A549 (cell line): Measurements from ENCODE around the gene PRKX. TPM values are rescaled to one million over a fixed set of nuclear protein-coding genes. Genes with fewer than 3 reads are reported as not detected.

Experiments
- ATAC-seq, 2 experiments: fragments of 200-7000 bp in 1 of 2; fragments of >200 bp in 1 of 2; cut with Nextera tagmentation in 1 of 2; cut with Tn5 transposase in 1 of 2; 3 replicates each; pipeline versions ENCODE4 v1.8.0 to v1.9.1; 2018 to 2020; ENCODE audit warnings: mild to moderate bottlenecking in 1 of 2, moderate library complexity in 1 of 2
- CTCF ChIA-PET: fragments of 300-600 bp; sonication (Branson Sonifier 250); formaldehyde crosslinking; extraction: SDS; loops from one replicate; lab custom pipeline; 2021; ENCODE audit warnings: antibody characterized with exemption, inconsistent platforms; lab: Yijun Ruan, JAX
- POLR2A ChIA-PET: fragments of 350-600 bp; formaldehyde crosslinking; extraction: SDS; loops from one replicate; lab custom pipeline; 2021; ENCODE audit warnings: antibody characterized with exemption, inconsistent platforms; lab: Yijun Ruan, JAX
- DNase-seq, 2 experiments: peaks; one replicate each; pipeline versions ENCODE4 v3.0.0 to v3.0.0-alpha.2; 2011 to 2016; ENCODE audit warnings: low read depth in 1 of 2, low spot score in 1 of 2
- FAIRE-seq: peaks from 2 replicates; lab custom pipeline; 2011; peaks lifted over from hg19 to GRCh38; lab: Jason Lieb, UNC
- H3K27ac ChIP-seq, 2 experiments: fragments of >200 bp; sonication (Bioruptor Twin); formaldehyde crosslinking; 3 replicates each; pipeline ENCODE4 v1.5.1; 2016 to 2017
- H3K4me1 ChIP-seq: fragments of >200 bp; sonication (Bioruptor Twin); formaldehyde crosslinking; 3 replicates; pipeline ENCODE4 v1.6.1; 2016
- H3K4me2 ChIP-seq: fragments of >200 bp; sonication (Bioruptor Twin); formaldehyde crosslinking; 3 replicates; pipeline ENCODE4 v1.6.1; 2016
- H3K4me3 ChIP-seq: fragments of >200 bp; sonication (Bioruptor Twin); formaldehyde crosslinking; 3 replicates; pipeline ENCODE4 v1.5.1; 2016
- H3K9me3 ChIP-seq: fragments of >200 bp; sonication (Bioruptor Twin); formaldehyde crosslinking; 3 replicates; pipeline ENCODE4 v1.6.1; 2016
- ATOH8 ChIP-seq: fragments of 250-450 bp; sonication (Bioruptor Pico); IDR thresholded peaks from 2 replicates; pipeline ENCODE4 v1.5.0; 2020; ENCODE audit warnings: low read depth, mild to moderate bottlenecking, moderate library complexity
- CBX2 ChIP-seq: fragments of 200-600 bp; sonication (generic); IDR thresholded peaks from 2 replicates; pipeline ENCODE4 v1.6.1; 2016; ENCODE audit warnings: low read depth, mild to moderate bottlenecking, borderline replicate concordance
- CTCF ChIP-seq: fragments of >200 bp; sonication (Bioruptor Twin); formaldehyde crosslinking; IDR thresholded peaks from 3 replicates; pipeline ENCODE4 v1.5.1; 2016
- EHMT2 ChIP-seq: fragments of 200-600 bp; sonication (generic); IDR thresholded peaks from 2 replicates; pipeline ENCODE4 v1.6.1; 2016; ENCODE audit warnings: antibody characterized with exemption, low read depth, mild to moderate bottlenecking, moderate library complexity
- ELK1 ChIP-seq: fragments of 150-350 bp; IDR thresholded peaks from 2 replicates; pipeline ENCODE4 v1.6.1; 2014; ENCODE audit warnings: low read depth, mild to moderate bottlenecking, low read length
- FOSL2 ChIP-seq, 2 experiments: fragments of 450-650 bp in 1 of 2; fragments of >200 bp in 1 of 2; sonication (Bioruptor Twin) in 1 of 2; formaldehyde crosslinking; IDR thresholded peaks; 2 replicates each; pipeline versions ENCODE4 v1.5.0 to v1.6.1; 2016 to 2020; ENCODE audit warnings: mild to moderate bottlenecking in 1 of 2, moderate library complexity in 1 of 2
- HDAC2 ChIP-seq: fragments of 200-600 bp; sonication (generic); IDR thresholded peaks from 2 replicates; pipeline ENCODE4 v1.6.1; 2016
- HEYL ChIP-seq: fragments of 250-450 bp; sonication (Bioruptor Pico); IDR thresholded peaks from 2 replicates; pipeline ENCODE4 v1.8.0; 2021; ENCODE audit warnings: mild to moderate bottlenecking, moderate library complexity
- HOXA7 ChIP-seq: fragments of 250-450 bp; sonication (Bioruptor Pico); IDR thresholded peaks from 2 replicates; pipeline ENCODE4 v1.5.0; 2020; ENCODE audit warnings: mild to moderate bottlenecking, moderate library complexity
- JUNB ChIP-seq: fragments of >200 bp; sonication (Bioruptor Twin); formaldehyde crosslinking; IDR thresholded peaks from 2 replicates; pipeline ENCODE4 v1.6.1; 2016
- KDM1A ChIP-seq: fragments of 200-600 bp; sonication (generic); IDR thresholded peaks from 2 replicates; pipeline ENCODE4 v1.6.1; 2016; ENCODE audit warnings: low read depth, mild to moderate bottlenecking
- KDM5A ChIP-seq: fragments of 200-600 bp; sonication (generic); IDR thresholded peaks from 2 replicates; pipeline ENCODE4 v1.6.1; 2016; ENCODE audit warnings: antibody characterized with exemption, mild to moderate bottlenecking
- MYC ChIP-seq: IDR thresholded peaks from 2 replicates; pipeline ENCODE4 v1.6.1; 2012; ENCODE audit warnings: mild to moderate bottlenecking, inconsistent platforms, low read length, improper control_type of control experiment, borderline replicate concordance
- NR3C1 ChIP-seq: fragments of >200 bp; sonication (Bioruptor Twin); formaldehyde crosslinking; IDR thresholded peaks from 3 replicates; pipeline ENCODE4 v1.6.1; 2017
- PHF8 ChIP-seq: fragments of 200-600 bp; sonication (generic); IDR thresholded peaks from 2 replicates; pipeline ENCODE4 v1.6.1; 2016; ENCODE audit warnings: low read depth, mild to moderate bottlenecking, antibody characterized with exemption, moderate library complexity, borderline replicate concordance
- POLR2AphosphoS2 ChIP-seq: conservative IDR thresholded peaks from 2 replicates; pipeline ENCODE4 v1.6.1; 2012; ENCODE audit warnings: low read length, improper control_type of control experiment, inconsistent platforms
- RAD21 ChIP-seq, 2 experiments: fragments of >200 bp in 1 of 2; sonication (Bioruptor Twin) in 1 of 2; formaldehyde crosslinking in 1 of 2; IDR thresholded peaks in 1 of 2; conservative IDR thresholded peaks in 1 of 2; 2 replicates in 1 of 2; 3 replicates in 1 of 2; pipeline ENCODE4 v1.6.1; 2012 to 2018; ENCODE audit warnings: inconsistent platforms in 1 of 2
- RCOR1 ChIP-seq: fragments of 150-350 bp; IDR thresholded peaks from 2 replicates; pipeline ENCODE4 v1.6.1; 2014; ENCODE audit warnings: antibody characterized with exemption, low read length, low read depth
- REST ChIP-seq: fragments of 200-600 bp; sonication (generic); IDR thresholded peaks from 2 replicates; pipeline ENCODE4 v1.6.1; 2016; ENCODE audit warnings: antibody characterized with exemption, mild to moderate bottlenecking, moderate library complexity
- RNF2 ChIP-seq: fragments of 200-600 bp; sonication (generic); IDR thresholded peaks from 2 replicates; pipeline ENCODE4 v1.6.1; 2016; ENCODE audit warnings: low read depth, mild to moderate bottlenecking, antibody characterized with exemption, moderate library complexity, borderline replicate concordance
- TP53 ChIP-seq: fragments of 250-450 bp; sonication (Bioruptor Pico); IDR thresholded peaks from 2 replicates; pipeline ENCODE4 v1.5.0; 2021; ENCODE audit warnings: mild to moderate bottlenecking, moderate library complexity
- ZC3H11A ChIP-seq: fragments of 450-650 bp; IDR thresholded peaks from 2 replicates; pipeline ENCODE4 v1.6.1; 2014; ENCODE audit warnings: antibody characterized with exemption, mild to moderate bottlenecking
- ZNF302 ChIP-seq: fragments of 250-450 bp; sonication (Bioruptor Pico); IDR thresholded peaks from 2 replicates; pipeline ENCODE4 v1.9.0; 2021; ENCODE audit warnings: inconsistent platforms, mild to moderate bottlenecking, moderate library complexity
- ZSCAN20 ChIP-seq: fragments of 250-450 bp; sonication (Bioruptor Pico); IDR thresholded peaks from 2 replicates; pipeline ENCODE4 v1.8.0; 2022; ENCODE audit warnings: mild to moderate bottlenecking, moderate library complexity
- WGBS: methylation state at CpG from one replicate; pipeline ENCODE4 v1.1.6; 2017; ENCODE audit errors: missing lambda C conversion rate; 5-methylcytosine and 5-hydroxymethylcytosine counted together
- polyA plus RNA-seq, 4 experiments: library from polyadenylated mRNA; depleted of rRNA in 3 of 4; stranded (reverse); fragments of >200 nt; fragmentation: RNase III in 1 of 4; extraction: RNeasy Plus Mini Kit Qiagen cat#74134 plus additional on column Dnase treatment in 1 of 4; gene quantifications; 2 replicates in 3 of 4; 3 replicates in 1 of 4; pipeline ENCODE4 v1.2.3, GENCODE V29; 2011 to 2017
- TF ChIP-seq, protein P1 (sequence below): IDR thresholded peaks from 2 replicates; pipeline ENCODE4 v1.6.1; 2012; ENCODE audit warnings: low read depth, borderline replicate concordance
- TF ChIP-seq, protein P2 (sequence below): IDR thresholded peaks from 2 replicates; pipeline ENCODE4 v1.6.1; 2012
- TF ChIP-seq, protein P3 (sequence below): fragments of 250-450 bp; sonication (Bioruptor Pico); IDR thresholded peaks from 2 replicates; pipeline ENCODE4 v1.5.0; 2021; ENCODE audit warnings: mild to moderate bottlenecking, moderate library complexity, borderline replicate concordance

Gene PRKX
- polyA plus RNA-seq, 2 of the 4 experiments (the other 2 are of a cell fraction): 18.2 to 36.0 TPM

- no peak for TF ChIP-seq CTCF
- TF ChIP-seq HDAC2: no peak
- no peak for TF ChIP-seq RAD21 (conservative IDR thresholded peaks at IDR 0.05 in 1 of 2, IDR thresholded peaks at IDR 0.05 in 1 of 2)
- TF ChIP-seq JUNB: no peak
- TF ChIP-seq, protein P1, sequence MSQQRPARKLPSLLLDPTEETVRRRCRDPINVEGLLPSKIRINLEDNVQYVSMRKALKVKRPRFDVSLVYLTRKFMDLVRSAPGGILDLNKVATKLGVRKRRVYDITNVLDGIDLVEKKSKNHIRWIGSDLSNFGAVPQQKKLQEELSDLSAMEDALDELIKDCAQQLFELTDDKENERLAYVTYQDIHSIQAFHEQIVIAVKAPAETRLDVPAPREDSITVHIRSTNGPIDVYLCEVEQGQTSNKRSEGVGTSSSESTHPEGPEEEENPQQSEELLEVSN: no peak
- no peak for TF ChIP-seq ELK1
- no peak for TF ChIP-seq KDM5A
- TF ChIP-seq, protein P2, sequence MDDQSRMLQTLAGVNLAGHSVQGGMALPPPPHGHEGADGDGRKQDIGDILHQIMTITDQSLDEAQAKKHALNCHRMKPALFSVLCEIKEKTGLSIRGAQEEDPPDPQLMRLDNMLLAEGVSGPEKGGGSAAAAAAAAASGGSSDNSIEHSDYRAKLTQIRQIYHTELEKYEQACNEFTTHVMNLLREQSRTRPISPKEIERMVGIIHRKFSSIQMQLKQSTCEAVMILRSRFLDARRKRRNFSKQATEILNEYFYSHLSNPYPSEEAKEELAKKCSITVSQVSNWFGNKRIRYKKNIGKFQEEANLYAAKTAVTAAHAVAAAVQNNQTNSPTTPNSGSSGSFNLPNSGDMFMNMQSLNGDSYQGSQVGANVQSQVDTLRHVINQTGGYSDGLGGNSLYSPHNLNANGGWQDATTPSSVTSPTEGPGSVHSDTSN: no peak
- TF ChIP-seq ZSCAN20: no peak
- TF ChIP-seq ZC3H11A: no peak
- TF ChIP-seq KDM1A: no peak
- TF ChIP-seq RCOR1: no peak
- no peak for TF ChIP-seq CBX2
- TF ChIP-seq MYC: no peak
- TF ChIP-seq, all 56 proteins: peak for 0
These were observed 127.7 kb downstream of the PRKX start (continued) for GRCh38 chrX:3585719-3586118.

DNA sequence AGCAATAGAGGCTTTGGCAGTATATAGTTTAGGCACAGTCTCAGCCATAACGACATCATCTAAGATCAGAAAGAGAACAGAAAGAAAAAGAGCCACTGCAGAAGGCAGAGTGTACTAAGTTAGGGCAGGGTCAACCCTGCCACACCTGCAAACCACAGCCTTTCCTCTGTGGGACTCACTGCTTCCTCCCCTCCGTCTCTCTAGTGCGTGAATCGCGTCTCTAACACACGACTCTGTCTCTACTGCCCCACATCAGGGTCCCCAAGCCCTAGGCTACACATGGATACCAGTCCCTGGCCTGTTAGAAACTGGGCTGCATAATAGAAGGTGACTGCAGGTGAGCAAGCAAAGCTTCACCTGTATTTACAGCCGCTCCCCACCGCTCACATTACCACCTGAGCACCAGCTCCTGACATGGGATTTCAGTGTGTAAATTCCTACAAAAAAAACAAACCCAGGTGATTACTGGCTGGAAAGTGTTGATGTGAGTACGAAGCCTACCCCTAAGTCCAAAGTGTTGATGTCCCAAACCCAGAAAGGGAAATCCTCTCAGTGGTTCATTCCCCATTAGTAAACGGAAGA lies 128.9 kb downstream of the PRKX start:
- no peaks in the 10 kb centered on the region for H3K4me1 ChIP-seq
- H3K27ac ChIP-seq: no peak overlapping the region
- no peaks in the 10 kb centered on the region for H3K9me3 ChIP-seq
- no peak for FAIRE-seq
- POLR2A ChIA-PET: no interaction called here
- H3K4me3 ChIP-seq: no peak overlapping the region
- no peak for DNase-seq
- H3K4me2 ChIP-seq: no peak overlapping the region
- no peak for ATAC-seq
- 61% methylated on average over 10 of the region's 10 CpGs for WGBS
- CTCF ChIA-PET: no interaction called here
- TF ChIP-seq REST: no peak
- no peak for TF ChIP-seq NR3C1
- no peak for TF ChIP-seq JUNB
- no peak for TF ChIP-seq POLR2AphosphoS2
- no peak for TF ChIP-seq ATOH8
- TF ChIP-seq HOXA7 (CRISPR knock-in tag): no peak
- TF ChIP-seq ZNF302 (CRISPR knock-in tag): no peak
- no peak for TF ChIP-seq RAD21 (conservative IDR thresholded peaks at IDR 0.05 in 1 of 2, IDR thresholded peaks at IDR 0.05 in 1 of 2)
- TF ChIP-seq, protein P3, sequence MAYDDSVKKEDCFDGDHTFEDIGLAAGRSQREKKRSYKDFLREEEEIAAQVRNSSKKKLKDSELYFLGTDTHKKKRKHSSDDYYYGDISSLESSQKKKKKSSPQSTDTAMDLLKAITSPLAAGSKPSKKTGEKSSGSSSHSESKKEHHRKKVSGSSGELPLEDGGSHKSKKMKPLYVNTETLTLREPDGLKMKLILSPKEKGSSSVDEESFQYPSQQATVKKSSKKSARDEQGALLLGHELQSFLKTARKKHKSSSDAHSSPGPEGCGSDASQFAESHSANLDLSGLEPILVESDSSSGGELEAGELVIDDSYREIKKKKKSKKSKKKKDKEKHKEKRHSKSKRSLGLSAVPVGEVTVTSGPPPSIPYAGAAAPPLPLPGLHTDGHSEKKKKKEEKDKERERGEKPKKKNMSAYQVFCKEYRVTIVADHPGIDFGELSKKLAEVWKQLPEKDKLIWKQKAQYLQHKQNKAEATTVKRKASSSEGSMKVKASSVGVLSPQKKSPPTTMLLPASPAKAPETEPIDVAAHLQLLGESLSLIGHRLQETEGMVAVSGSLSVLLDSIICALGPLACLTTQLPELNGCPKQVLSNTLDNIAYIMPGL (CRISPR knock-in tag): no peak
- TF ChIP-seq KDM1A: no peak
- no peak for TF ChIP-seq MYC
- TF ChIP-seq PHF8: no peak
- TF ChIP-seq RNF2: no peak
- TF ChIP-seq EHMT2: no peak
- no peak for TF ChIP-seq FOSL2 (IDR thresholded peaks at IDR 0.05)
- no peak for TF ChIP-seq FOSL2 (CRISPR knock-in tag; IDR thresholded peaks at IDR 0.05)
- no peak for TF ChIP-seq HEYL (CRISPR knock-in tag)
- no peak for TF ChIP-seq TP53 (CRISPR knock-in tag)
